ENCODE measurements around the gene PXMP2. TPM values are rescaled to one million over a fixed set of nuclear protein-coding genes. Genes with fewer than 3 reads are reported as not detected.

The PXMP2 gene
- 10 to 100 TPM; 11.5 to 38.0 (median 19.7) TPM for total RNA-seq

DNA sequence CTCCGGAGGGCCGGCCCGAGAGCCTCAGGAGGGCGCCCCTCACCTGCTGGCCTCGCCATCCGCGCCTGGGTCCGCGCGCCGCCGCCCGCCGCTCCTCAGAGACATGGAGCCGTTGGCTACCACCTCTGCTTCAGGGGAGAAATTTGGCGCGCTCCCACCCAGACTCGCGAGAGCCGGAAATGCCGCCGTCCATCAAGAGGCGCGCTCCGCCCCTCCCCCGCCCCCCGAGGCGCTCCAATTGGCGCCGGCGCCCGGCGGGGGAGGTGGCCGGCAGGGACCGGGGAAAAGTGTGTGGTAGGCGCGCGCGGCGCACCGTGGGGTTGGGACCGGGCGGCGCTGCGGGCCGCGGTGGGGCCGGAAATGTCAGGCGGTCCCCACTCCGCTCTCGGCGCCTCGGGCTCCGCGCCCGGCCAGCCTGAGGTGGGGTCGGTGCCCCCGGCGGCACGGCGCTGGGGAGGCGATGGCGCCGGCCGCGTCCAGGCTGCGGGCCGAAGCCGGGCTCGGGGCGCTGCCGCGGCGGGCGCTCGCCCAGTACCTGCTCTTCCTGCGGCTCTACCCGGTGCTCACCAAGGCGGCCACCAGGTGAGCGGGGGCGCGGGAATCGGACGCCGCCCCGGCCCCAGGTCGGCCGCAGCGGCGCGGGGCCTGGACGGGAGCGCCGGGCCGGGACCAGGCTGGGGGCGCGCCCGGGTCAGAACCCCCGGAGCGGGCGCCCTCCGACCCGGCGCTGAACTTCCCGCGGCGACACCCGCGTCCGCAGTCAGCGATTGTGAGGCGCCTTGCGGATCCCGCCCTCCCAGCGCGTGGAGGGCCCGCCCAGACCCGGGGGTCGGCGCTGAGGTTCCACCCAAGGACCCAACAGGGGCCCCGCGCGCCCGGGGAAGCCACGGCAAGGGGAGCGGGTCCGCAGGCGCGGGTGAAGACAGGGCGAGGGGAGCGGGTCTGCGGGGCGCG is at the start of gene PXMP2, which contains the start of gene POLE:
Gene PXMP2 (plus strand): TSS at position 377 of the 954 bp plus-strand sequence. CDS start 84 bp downstream, at position 461.
Gene POLE (minus strand): TSS at position 132 of the 954 bp plus-strand sequence. CDS start 27 bp downstream, at position 105.
- WGBS, 10 experiments: no CpG with 5 or more reads among the region's 134 CpGs
- peaks cover 0 to 5% of the 10 kb centered on the region in 2 donors for H3K4me1 ChIP-seq (replicated peaks in 1 of 2)
- peak within 1 kb of the TSS in 1 of 2 donors; percentile 58 for H3K27ac ChIP-seq

DNA sequence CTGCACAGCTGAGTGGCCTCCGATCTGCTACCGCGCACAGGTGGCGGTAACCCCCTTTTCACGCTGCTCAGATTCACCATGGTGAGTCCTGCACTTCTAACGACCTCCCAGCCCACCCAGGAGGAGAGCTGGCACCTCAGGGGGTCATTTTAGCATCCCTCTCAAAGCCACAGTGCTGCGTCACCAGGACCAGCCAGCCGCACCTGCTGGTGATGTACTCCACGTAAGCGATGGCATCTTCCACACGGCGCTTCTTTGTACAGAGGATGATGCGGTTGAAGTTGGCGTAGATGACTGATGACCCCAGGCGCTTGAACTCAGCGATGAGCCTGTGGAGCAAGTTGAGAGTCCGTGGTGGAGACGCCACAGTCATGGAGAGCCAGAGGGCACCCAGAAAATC is 49.6 kb upstream of the PXMP2 start:
- H3K4me3 ChIP-seq: no peak overlapping the region
- no peak for ATAC-seq (replicated peaks in 6 of 8)
- H3K27ac ChIP-seq: no peak overlapping the region
- in situ Hi-C loops (cut with MboI; ENCODE audit: low pct_unique_long_range_greater_than_20kb in 2 of 9, low sequenced_read_pairs in 9 of 9, unreplicated experiment in 9 of 9): no loop called here
- WGBS, 10 experiments: 50 to 97% (median 90%) methylated on average over 2 to 8 of the region's 18 CpGs; no CpG with 5 or more reads in 3 of the 10 experiments
- H3K4me1 ChIP-seq (replicated peaks in 1 of 2): peaks cover 8 to 9% of the 10 kb centered on the region in 2 donors

More for the DNA sequence above, at the start of gene PXMP2, which contains the start of gene POLE:
- in situ Hi-C loops (cut with MboI; ENCODE audit: low pct_unique_long_range_greater_than_20kb in 2 of 9, low sequenced_read_pairs in 9 of 9, unreplicated experiment in 9 of 9): no loop called here
- peak; percentile 88 to 96 (median 94) for ATAC-seq (replicated peaks in 6 of 8)
- H3K4me3 ChIP-seq: peak within 1 kb of the TSS; percentile 73 to 91 (median 90)

DNA sequence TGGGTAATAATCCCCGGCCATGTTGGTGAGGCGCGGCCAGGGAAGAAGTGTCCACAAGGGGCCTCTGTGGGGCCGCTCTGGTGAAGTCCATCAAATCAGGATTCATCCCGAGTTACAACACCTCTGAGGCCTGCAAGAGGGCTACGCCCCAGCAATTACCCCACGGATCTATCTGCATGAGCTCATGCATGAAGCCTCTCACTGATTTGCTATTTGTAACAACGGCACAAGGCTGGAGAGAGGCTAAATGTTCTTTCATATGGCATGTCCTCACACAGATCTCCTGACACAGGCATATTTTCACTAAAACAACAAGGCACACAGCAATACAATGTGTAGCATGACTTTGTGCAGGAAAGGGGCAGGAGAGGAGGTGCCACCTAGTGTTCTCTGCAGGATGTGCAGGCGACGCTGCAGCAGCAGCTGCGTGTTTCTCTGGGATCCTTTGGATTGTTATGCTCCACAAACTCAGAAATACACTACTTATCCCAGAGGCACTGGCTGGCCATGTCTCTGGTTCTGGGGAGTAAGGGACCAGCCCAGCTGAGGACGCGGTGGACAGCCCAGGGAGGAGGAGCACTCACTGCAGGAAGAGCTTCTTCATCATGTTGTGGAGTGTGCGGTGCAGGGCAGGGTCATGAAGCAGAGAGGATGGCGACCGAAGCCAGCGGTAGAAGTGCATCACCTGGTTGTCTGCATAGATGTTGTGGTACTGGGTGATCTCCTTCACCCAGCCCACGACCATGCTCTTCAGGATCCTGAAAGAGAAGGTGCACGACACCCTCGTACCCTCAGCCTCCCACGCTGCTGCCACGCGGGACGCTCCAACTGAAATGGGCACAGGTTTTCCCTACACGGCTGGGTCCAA is 48.6 kb upstream of the PXMP2 start:
- peak overlapping the region in 1 of 2 donors; percentile 35 for H3K27ac ChIP-seq
- 52 to 90% (median 73%) methylated on average over 2 to 11 of the region's 25 CpGs; no CpG with 5 or more reads in 2 of the 10 experiments for WGBS, 10 experiments
- no peak overlapping the region for H3K4me3 ChIP-seq
- peaks cover 8 to 9% of the 10 kb centered on the region in 2 donors for H3K4me1 ChIP-seq (replicated peaks in 1 of 2)
- in situ Hi-C loops (cut with MboI; ENCODE audit: low pct_unique_long_range_greater_than_20kb in 2 of 9, low sequenced_read_pairs in 9 of 9, unreplicated experiment in 9 of 9): no loop called here
- peak; percentile 88 to 95 (median 92) for ATAC-seq (replicated peaks in 6 of 8)

DNA sequence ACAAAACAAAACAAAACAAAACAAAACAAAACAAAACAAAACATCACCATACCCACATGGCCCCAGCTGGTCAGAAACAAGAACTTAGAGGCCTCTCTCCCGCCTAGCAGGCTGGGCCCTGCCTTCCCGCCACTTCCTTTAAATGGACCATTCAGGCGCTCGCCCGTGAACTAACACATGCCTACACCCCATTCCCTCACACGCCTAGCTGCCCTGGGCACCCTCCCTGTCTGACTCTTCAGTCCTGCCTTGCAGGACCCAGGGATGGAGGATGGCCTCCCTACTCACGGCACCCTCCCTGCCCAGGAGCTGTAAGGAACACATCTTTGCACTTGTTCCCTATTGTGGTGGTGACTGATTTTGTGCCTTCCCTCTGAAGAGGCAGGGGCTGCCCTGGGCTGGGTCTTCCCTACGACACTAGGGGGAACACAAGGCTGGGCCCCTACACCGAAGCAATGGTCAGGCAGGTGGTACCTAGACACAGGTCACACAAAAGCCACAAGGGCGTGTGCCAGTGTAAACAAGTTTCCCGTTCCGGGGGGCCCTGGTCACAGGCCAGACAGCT is 47.3 kb upstream of the PXMP2 start:
- in situ Hi-C loops (cut with MboI; ENCODE audit: low pct_unique_long_range_greater_than_20kb in 2 of 9, low sequenced_read_pairs in 9 of 9, unreplicated experiment in 9 of 9): no loop called here
- peak in 1 of 8 experiments; percentile 29 for ATAC-seq (replicated peaks in 6 of 8)
- 72 to 96% (median 90%) methylated on average over 3 to 10 of the region's 12 CpGs; no CpG with 5 or more reads in 6 of the 10 experiments for WGBS, 10 experiments
- H3K27ac ChIP-seq: no peak overlapping the region
- no peak overlapping the region for H3K4me3 ChIP-seq
- peaks cover 8 to 9% of the 10 kb centered on the region in 2 donors for H3K4me1 ChIP-seq (replicated peaks in 1 of 2)

DNA sequence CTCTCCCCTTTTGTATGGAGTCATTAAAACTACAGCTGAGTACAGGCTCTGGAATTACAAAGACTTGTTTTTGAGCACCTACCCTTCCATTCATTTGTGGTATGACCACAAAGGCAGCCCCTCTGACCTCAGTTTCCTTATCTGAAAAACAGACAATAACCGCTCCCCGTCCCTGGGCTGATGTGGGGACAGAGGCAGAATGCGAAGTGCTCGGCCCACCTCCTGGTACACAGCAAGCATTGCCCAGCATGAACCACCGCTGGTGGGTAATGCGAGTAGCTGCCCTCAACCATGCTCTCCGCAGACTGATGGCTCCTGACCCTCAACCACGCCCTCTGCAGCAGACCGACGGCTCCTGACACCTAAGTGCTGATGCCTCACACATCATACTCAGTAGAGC is 46.5 kb upstream of the PXMP2 start:
- ATAC-seq (replicated peaks in 6 of 8): no peak
- H3K4me3 ChIP-seq: no peak overlapping the region
- 79 to 100% methylated on average over 3 to 7 of the region's 10 CpGs; no CpG with 5 or more reads in 8 of the 10 experiments for WGBS, 10 experiments
- H3K4me1 ChIP-seq (replicated peaks in 1 of 2): peaks cover 8 to 9% of the 10 kb centered on the region in 2 donors
- H3K27ac ChIP-seq: no peak overlapping the region
- in situ Hi-C loops (cut with MboI; ENCODE audit: low pct_unique_long_range_greater_than_20kb in 2 of 9, low sequenced_read_pairs in 9 of 9, unreplicated experiment in 9 of 9): no loop called here

DNA sequence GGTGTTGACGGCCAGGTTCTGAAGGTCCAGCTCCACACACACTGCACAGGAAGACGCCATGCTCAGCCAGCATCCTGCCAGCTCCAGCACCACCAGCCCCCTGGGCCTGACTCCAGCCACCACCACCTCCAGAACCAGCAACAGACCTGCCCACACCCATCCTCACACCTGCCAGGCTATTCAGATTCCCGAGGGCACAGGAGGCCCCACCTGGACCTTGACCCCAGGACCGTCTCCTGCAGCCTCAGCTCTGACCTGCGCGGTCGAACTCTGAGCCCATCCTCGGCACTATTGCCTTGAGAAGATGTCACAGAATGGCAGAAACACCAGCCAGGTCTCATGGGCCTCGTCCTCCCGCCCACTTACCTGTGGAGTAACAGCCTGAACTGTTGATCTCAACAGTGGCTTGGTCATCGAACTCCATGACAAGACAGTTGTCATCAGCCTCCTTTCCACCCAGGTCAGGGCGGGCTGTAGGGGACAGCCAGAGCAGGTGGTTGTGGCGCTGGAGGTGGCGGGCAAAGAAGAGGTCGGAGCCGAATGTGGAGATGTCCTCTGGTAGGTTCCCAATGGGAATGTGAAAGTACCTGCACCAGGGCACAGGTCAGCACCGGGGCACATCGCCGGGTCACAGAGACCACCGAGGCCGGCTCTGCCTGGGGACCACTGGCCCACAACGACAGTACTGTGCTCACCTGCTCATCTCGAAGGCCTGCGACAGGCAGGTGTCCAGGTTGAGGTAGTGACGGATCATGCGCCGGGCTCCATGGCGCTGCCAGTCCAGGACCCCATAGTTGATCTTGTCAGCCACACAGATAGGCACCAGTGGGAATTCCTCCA is 45.4 kb upstream of the PXMP2 start:
- no peak overlapping the region for H3K27ac ChIP-seq
- in situ Hi-C loops (cut with MboI; ENCODE audit: low pct_unique_long_range_greater_than_20kb in 2 of 9, low sequenced_read_pairs in 9 of 9, unreplicated experiment in 9 of 9): no loop called here
- no peak for ATAC-seq (replicated peaks in 6 of 8)
- H3K4me3 ChIP-seq: no peak overlapping the region
- peaks cover 8 to 9% of the 10 kb centered on the region in 2 donors for H3K4me1 ChIP-seq (replicated peaks in 1 of 2)
- WGBS, 10 experiments: 80 to 100% (median 97%) methylated on average over 1 to 24 of the region's 28 CpGs; no CpG with 5 or more reads in 4 of the 10 experiments

DNA sequence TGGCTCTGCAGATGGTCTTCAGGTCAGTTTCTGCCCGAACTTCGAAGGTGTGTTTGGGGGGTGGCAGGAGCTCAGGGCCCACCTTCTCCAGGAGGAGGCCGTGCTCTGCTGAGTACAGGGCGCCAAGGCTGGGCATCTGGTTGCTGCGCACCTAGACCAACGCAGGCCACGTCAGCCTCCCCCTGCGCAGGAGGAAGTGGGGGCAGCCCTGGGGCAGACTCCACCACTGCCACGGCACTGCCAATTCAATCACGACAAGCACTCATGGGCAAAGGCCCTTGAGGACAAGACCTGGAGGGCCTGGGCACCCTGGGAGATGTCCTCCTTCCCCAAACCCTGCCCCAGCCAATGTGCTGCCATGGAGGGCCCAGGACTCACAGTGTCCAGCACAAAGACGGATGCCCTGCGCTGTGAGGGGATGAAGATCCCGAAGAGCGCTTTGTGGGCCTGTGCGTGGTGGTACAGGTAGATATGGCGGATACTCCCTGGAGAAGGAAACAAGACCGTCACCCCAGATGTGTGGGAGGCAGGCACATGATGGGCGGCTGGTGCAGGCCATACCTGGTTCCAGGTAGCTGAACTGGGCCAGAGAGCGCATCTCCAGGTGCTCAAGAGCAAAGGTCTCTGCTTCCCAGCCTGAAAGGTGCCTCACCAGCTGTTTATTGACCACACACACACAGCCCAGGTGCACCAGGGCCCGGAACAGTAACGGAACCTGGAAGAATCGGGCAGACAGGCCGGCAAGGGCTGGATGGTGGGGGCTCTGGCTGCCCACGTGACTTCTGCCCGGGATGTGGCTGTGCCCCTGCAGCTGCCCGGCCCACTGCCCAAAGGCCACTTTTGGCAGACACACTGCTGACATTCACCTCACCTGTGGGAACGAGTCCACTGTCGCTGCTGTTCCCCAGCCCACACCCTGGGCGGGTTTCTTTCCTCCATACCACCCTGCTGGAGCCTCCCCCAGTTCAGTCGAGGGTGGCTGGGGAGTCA is 44.2 kb upstream of the PXMP2 start:
- in situ Hi-C loops (cut with MboI; ENCODE audit: low pct_unique_long_range_greater_than_20kb in 2 of 9, low sequenced_read_pairs in 9 of 9, unreplicated experiment in 9 of 9): no loop called here
- H3K4me1 ChIP-seq (replicated peaks in 1 of 2): peaks cover 8% of the 10 kb centered on the region in 2 donors
- WGBS, 10 experiments: 80 to 100% (median 98%) methylated on average over 1 to 9 of the region's 30 CpGs; no CpG with 5 or more reads in 3 of the 10 experiments
- ATAC-seq (replicated peaks in 6 of 8): no peak
- H3K4me3 ChIP-seq: no peak overlapping the region
- no peak overlapping the region for H3K27ac ChIP-seq

DNA sequence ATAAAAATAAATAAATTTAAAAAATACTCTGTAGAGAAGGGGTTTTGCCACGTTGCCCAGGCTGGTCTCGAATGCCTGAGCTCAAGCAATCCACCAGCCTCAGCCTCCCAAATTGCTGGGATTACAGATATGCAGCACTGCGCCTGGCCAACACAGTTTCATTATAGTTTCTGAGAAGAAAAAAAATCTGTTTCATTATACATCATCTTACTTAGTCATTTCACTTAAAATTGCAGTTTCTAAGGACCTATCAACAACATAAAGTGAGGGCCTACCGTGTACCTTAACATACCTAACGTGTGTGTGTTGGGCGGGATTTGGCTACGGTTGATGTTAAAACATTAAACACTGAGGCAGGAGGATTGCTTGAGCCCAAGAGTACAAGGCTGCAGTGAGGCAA is 40.5 kb upstream of the PXMP2 start:
- H3K4me3 ChIP-seq: no peak overlapping the region
- no peak for ATAC-seq (replicated peaks in 6 of 8)
- no peaks in the 10 kb centered on the region for H3K4me1 ChIP-seq (replicated peaks in 1 of 2)
- H3K27ac ChIP-seq: no peak overlapping the region
- WGBS, 10 experiments: 90 to 100% (median 96%) methylated on average over 3 to 7 of the region's 7 CpGs; no CpG with 5 or more reads in 1 of the 10 experiments
- in situ Hi-C loops (cut with MboI; ENCODE audit: low pct_unique_long_range_greater_than_20kb in 2 of 9, low sequenced_read_pairs in 9 of 9, unreplicated experiment in 9 of 9): no loop called here

DNA sequence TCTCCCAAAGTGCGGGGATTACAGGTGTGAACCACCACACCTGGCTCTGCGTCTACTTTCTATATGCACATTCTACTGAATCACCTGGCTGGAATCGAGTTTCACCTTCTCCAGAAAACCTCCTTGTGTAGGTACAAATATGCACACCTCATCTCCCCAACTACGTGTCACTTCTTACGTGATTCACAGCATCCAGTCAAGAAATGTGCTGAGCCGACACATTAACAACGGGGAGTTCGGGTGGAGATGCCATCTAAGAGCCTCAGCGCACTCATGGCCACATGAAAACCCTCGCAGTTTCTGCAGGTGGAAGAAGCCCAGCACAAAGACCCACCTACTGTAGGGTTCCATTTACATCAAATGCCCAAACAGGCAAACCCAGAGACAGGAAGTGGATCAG is 39.5 kb upstream of the PXMP2 start:
- 98 to 100% (median 100%) methylated on average over 2 to 8 of the region's 10 CpGs; no CpG with 5 or more reads in 7 of the 10 experiments for WGBS, 10 experiments
- H3K4me1 ChIP-seq (replicated peaks in 1 of 2): no peaks in the 10 kb centered on the region
- in situ Hi-C loops (cut with MboI; ENCODE audit: low pct_unique_long_range_greater_than_20kb in 2 of 9, low sequenced_read_pairs in 9 of 9, unreplicated experiment in 9 of 9): no loop called here
- no peak for ATAC-seq (replicated peaks in 6 of 8)
- no peak overlapping the region for H3K4me3 ChIP-seq
- no peak overlapping the region for H3K27ac ChIP-seq

DNA sequence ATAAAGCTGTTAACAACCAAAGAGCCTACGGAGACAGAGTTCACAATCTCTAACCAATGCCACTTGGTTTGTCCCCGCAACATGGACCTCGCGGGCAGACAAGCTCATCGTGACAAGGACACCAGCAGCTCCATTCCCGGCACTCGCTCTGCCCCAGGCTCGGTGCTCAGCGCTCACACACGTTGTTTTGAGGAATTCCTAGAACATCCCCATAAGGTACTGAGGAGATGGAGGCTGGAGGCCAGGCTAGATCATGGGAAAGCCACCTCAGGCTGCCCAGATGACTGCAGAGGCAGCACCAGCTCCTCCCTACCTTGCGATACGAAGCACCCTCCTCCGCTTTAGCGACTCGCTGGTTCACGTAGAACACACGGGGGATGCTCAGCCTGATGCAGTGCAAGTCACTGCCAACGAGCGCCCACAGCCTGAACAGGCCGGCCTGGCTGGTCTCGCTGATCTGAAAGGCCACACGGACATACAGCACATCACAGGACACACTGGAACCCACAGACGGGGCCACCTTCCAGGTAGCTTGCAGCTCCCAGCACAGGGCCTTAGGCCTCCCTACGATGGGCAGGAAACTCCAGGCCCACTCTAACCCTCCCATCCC is 38.7 kb upstream of the PXMP2 start:
- Histone ChIP-seq H3K4me3 (no peak overlapping the region), H3K27ac (no peak overlapping the region), H3K4me1 (replicated peaks in 1 of 2) (no peaks in the 10 kb centered on the region)
- no peak for ATAC-seq (replicated peaks in 6 of 8)
- WGBS, 10 experiments: 89 to 100% (median 100%) methylated on average over 1 to 6 of the region's 24 CpGs; no CpG with 5 or more reads in 5 of the 10 experiments
- in situ Hi-C loops (cut with MboI; ENCODE audit: low pct_unique_long_range_greater_than_20kb in 2 of 9, low sequenced_read_pairs in 9 of 9, unreplicated experiment in 9 of 9): no loop called here

Data from motor neuron (in vitro differentiated cells).